Hepatocyte (in vitro differentiated cells): ENCODE measurements around the gene MKRN3.

Experiments used
- CTCF ChIP-seq: fragments of 200-600 bp; sonication (generic); IDR thresholded peaks from 2 replicates; pipeline ENCODE4 v1.5.1; 2016; ENCODE audit warnings: antibody characterized with exemption, mild to moderate bottlenecking; ENCODE audit not compliant: poor library complexity
- EZH2 ChIP-seq: fragments of 200-600 bp; sonication (generic); IDR thresholded peaks from 2 replicates; pipeline ENCODE4 v1.6.1; 2016; ENCODE audit warnings: antibody characterized with exemption, mild to moderate bottlenecking, borderline replicate concordance
- EZH2phosphoT487 ChIP-seq: fragments of 200-600 bp; sonication (generic); IDR thresholded peaks from one replicate; pipeline ENCODE4 v1.6.1; 2018; ENCODE audit warnings: antibody characterized with exemption, mild to moderate bottlenecking, low read depth, moderate library complexity; ENCODE audit not compliant: unreplicated experiment, severe bottlenecking

GRCh38 chr15:23572844-23573243, 7.4 kb downstream of the MKRN3 start:
- no peak for TF ChIP-seq CTCF
- no peak for TF ChIP-seq EZH2
- TF ChIP-seq EZH2phosphoT487 = no peak
